ENCODE results near the gene MAB21L3. TPM values are rescaled to one million over a fixed set of nuclear protein-coding genes. Genes with fewer than 3 reads are reported as not detected.

The MAB21L3 gene
- total and polyA plus RNA-seq, 2 donors (not counting 3 experiments of a cell fraction or from before 2014, with no cell fraction given): not detected

GRCh38 chr1:116112388-116113140 is 1.4 kb downstream of the MAB21L3 start:
- Histone ChIP-seq H3K9me3 (replicated peaks; ENCODE audit: control insufficient read depth, insufficient read depth, low read length) (no peaks in the 10 kb centered on the region), H3K4me2 (ENCODE audit: insufficient read depth, low read length) (no peak overlapping the region), H2AFZ (ENCODE audit: low read depth, low read length) (no peak overlapping the region), H3K9me1 (replicated peaks; ENCODE audit: control insufficient read depth, extremely low read depth, insufficient read depth, low read length) (no peaks in the 10 kb centered on the region), H3K4me3 (replicated peaks in 1 of 3; ENCODE audit: insufficient read depth in 1 of 3, low read depth in 1 of 3, low read length in 3 of 3) (no peak overlapping the region), H3K27me3 (ENCODE audit: control insufficient read depth in 2 of 2, insufficient read depth in 2 of 2, low read length in 2 of 2) (no peaks in the 10 kb centered on the region), H3K4me1 (ENCODE audit: control insufficient read depth, extremely low read depth, insufficient read depth, low read length) (no peaks in the 10 kb centered on the region), H3K9ac (replicated peaks; ENCODE audit: extremely low read depth, insufficient read depth, low read length) (no peak overlapping the region), H3K79me2 (ENCODE audit: control insufficient read depth, insufficient read depth, low read length) (no peaks in the 10 kb centered on the region), H3K36me3 (ENCODE audit: control insufficient read depth in 2 of 2, extremely low read depth in 1 of 2, insufficient read depth in 2 of 2, low read length in 2 of 2) (no peaks in the 10 kb centered on the region), H3K27ac (ENCODE audit: insufficient read depth, low read depth, low read length) (no peak overlapping the region), H4K20me1 (replicated peaks; ENCODE audit: control insufficient read depth, extremely low read depth, insufficient read depth, low read length) (no peaks in the 10 kb centered on the region)
- TF ChIP-seq MYC (IDR thresholded peaks at IDR 0.05; ENCODE audit: low read depth, low read length): no peak
- DNase-seq (ENCODE audit: low read depth, low spot score): no peak
- no TSS peak for BruUV-seq (replicated peaks)
- CTCF ChIA-PET: no interaction called here
- intact Hi-C loops (cut with micrococcal nuclease) (no loop called here), dilution Hi-C loops (cut with MboI; ENCODE audit: extremely low pct_ligation_motif_present, low sequenced_read_pairs) (no loop called here)
- FAIRE-seq: no peak
- POLR2A ChIA-PET: no interaction called here

DNA sequence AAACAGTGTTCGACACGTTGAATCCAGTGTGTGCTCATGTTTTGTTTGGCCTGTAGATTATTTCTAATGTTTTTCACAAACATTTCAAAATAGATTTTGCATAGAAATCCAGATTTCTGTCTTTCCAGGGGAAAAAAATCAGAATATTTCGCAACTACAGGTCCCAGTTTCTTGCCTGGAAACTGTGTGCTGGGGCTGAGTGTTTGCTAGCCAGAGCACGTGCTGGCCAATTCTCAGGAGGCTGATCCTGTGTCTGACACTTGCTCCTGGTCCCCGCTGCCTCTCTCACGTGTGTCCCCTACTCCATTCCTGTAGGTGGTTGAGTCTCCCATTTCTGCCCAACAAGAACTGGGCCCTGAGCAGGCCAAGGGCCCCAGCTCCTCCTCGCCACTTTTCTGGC is 2.4 kb downstream of the MAB21L3 start:
- Histone ChIP-seq H3K9ac (replicated peaks; ENCODE audit: extremely low read depth, insufficient read depth, low read length) (no peak overlapping the region), H4K20me1 (replicated peaks; ENCODE audit: control insufficient read depth, extremely low read depth, insufficient read depth, low read length) (no peaks in the 10 kb centered on the region), H3K4me1 (ENCODE audit: control insufficient read depth, extremely low read depth, insufficient read depth, low read length) (no peaks in the 10 kb centered on the region), H3K79me2 (ENCODE audit: control insufficient read depth, insufficient read depth, low read length) (no peaks in the 10 kb centered on the region), H3K4me2 (ENCODE audit: insufficient read depth, low read length) (no peak overlapping the region), H3K36me3 (ENCODE audit: control insufficient read depth in 2 of 2, extremely low read depth in 1 of 2, insufficient read depth in 2 of 2, low read length in 2 of 2) (no peaks in the 10 kb centered on the region), H2AFZ (ENCODE audit: low read depth, low read length) (no peak overlapping the region), H3K27ac (ENCODE audit: insufficient read depth, low read depth, low read length) (no peak overlapping the region), H3K9me3 (replicated peaks; ENCODE audit: control insufficient read depth, insufficient read depth, low read length) (no peaks in the 10 kb centered on the region), H3K4me3 (replicated peaks in 1 of 3; ENCODE audit: insufficient read depth in 1 of 3, low read depth in 1 of 3, low read length in 3 of 3) (no peak overlapping the region), H3K9me1 (replicated peaks; ENCODE audit: control insufficient read depth, extremely low read depth, insufficient read depth, low read length) (no peaks in the 10 kb centered on the region), H3K27me3 (ENCODE audit: control insufficient read depth in 2 of 2, insufficient read depth in 2 of 2, low read length in 2 of 2) (no peaks in the 10 kb centered on the region)
- CTCF ChIA-PET: no interaction called here
- no TSS peak for BruUV-seq (replicated peaks)
- intact Hi-C loops (cut with micrococcal nuclease) (no loop called here), dilution Hi-C loops (cut with MboI; ENCODE audit: extremely low pct_ligation_motif_present, low sequenced_read_pairs) (no loop called here)
- POLR2A ChIA-PET: no interaction called here
- TF ChIP-seq MYC (IDR thresholded peaks at IDR 0.05; ENCODE audit: low read depth, low read length) (no peak), POLR2AphosphoS5 (IDR thresholded peaks at IDR 0.05; ENCODE audit: insufficient read depth, low read depth, low read length) (no peak)
- FAIRE-seq (no peak), DNase-seq (ENCODE audit: low read depth, low spot score) (no peak)

Measured in endothelial cell of umbilical vein (primary cell).